ENCODE data around the gene AGAP1.

The AGAP1 gene

DNA sequence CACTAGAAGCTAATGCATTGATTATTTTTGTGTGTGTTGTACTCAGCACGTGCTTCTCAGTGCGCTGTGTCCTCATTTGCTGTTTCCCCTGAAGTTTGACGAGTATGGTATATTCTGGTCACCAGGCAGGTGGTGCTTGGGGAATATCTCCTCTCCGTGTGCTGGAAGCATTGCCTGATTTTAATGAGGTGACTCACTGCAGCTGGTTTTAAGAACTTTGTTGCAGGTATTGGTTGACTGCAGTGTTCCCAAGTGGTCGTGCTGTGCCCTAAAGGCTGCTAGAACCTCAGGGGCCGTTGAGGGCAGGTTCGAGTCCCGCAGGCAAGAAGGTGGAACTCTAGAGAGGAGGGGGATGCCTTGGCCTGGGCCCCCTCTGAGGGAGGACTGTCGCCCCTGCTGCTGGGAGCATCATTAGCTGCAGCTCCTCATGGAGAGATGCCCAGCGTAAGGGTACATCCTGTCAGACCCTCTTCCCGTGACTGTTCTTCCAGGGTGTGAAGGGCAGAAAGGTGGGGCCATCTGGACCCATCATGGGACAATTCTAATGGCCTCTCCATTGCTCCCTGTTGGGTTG, 82.6 kb downstream of the AGAP1 start:
- Histone ChIP-seq H3K9ac (ENCODE audit: low read depth, low read length) (no peak overlapping the region), H3K9me3 (replicated peaks; ENCODE audit: low read length) (no peaks in the 10 kb centered on the region), H3K27me3 (ENCODE audit: control insufficient read depth, insufficient read depth, low read length) (no peaks in the 10 kb centered on the region), H3K36me3 (ENCODE audit: insufficient read depth, low read length) (no peaks in the 10 kb centered on the region), H3K4me3 (ENCODE audit: low read length) (no peak overlapping the region), H3K4me1 (ENCODE audit: control insufficient read depth, insufficient read depth, low read length) (peaks cover 8% of the 10 kb centered on the region), H3K4me2 (ENCODE audit: low read length) (no peak overlapping the region)

DNA sequence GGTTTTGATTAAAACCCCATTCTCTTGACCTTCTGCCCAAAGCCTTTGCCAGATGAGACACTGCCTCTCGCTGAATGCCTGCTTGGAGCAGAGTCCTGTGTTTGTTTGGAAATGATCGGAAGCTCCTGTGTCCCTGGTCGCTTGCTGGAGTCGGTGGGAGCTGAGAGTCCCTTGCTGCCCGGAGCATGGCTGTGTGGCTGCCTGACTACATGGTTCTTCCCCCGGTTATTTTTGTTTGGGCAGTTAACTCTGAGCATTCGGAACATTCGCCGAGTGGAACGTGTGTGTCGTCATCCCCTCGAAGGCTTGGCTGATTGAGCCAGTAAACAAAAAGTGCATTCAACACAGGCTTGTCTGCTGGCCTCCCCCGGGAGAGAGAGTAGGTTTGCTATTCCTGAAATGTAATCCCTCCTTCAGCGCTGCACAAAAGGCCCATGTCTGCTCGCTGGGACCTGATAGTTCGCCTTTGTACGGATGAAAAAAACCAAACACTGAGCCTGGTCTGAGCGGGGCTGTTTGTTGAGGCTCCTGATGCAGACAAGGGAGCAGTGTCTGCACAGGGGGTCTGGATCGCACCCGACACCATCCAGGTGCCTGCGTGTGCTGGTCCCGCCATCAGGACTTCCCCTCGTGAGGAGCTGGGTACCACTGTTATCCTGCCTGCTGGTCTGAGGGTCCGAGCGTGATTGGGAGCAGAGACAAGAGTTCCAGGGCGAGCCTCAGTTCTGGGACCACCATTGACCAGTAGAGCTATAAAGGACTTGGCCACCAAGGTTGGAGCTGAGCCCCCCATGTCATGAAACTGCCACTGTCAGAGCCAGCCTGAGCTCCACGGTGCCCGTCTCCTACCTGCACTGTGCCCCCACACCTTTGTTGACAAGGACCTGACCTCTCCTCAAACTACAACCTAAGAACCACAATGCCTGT, 83.8 kb downstream of the AGAP1 start:
- H3K36me3 ChIP-seq (ENCODE audit: insufficient read depth, low read length): no peaks in the 10 kb centered on the region
- H3K4me1 ChIP-seq (ENCODE audit: control insufficient read depth, insufficient read depth, low read length): peaks cover 8% of the 10 kb centered on the region
- no peak overlapping the region for H3K9ac ChIP-seq (ENCODE audit: low read depth, low read length)
- H3K4me3 ChIP-seq (ENCODE audit: low read length): no peak overlapping the region
- H3K27me3 ChIP-seq (ENCODE audit: control insufficient read depth, insufficient read depth, low read length): no peaks in the 10 kb centered on the region
- H3K9me3 ChIP-seq (replicated peaks; ENCODE audit: low read length): no peaks in the 10 kb centered on the region
- peak overlapping the region; percentile 34 for H3K4me2 ChIP-seq (ENCODE audit: low read length)

DNA sequence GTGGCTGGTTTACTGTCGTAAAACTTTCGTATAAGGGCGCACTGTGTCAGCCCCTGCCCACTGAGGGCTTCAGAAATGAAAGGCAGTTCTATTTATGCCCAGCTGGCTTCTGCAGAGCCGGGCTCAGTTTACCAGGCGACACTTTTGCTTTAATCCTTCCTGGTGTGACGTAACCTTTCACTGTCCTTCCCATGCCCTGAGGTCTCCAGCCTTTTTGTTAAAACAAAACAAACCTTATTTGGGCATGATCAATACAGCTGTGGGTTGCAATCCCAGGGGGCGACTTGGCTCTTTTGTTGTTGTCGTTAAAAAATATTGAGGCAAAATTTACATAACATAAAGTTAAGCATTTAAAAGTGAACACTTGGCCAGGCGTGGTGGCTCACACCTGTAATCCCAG, 85.3 kb downstream of the AGAP1 start:
- H3K4me2 ChIP-seq (ENCODE audit: low read length): no peak overlapping the region
- no peak overlapping the region for H3K4me3 ChIP-seq (ENCODE audit: low read length)
- H3K27me3 ChIP-seq (ENCODE audit: control insufficient read depth, insufficient read depth, low read length): no peaks in the 10 kb centered on the region
- H3K9ac ChIP-seq (ENCODE audit: low read depth, low read length): no peak overlapping the region
- no peaks in the 10 kb centered on the region for H3K9me3 ChIP-seq (replicated peaks; ENCODE audit: low read length)
- H3K4me1 ChIP-seq (ENCODE audit: control insufficient read depth, insufficient read depth, low read length): peaks cover 4% of the 10 kb centered on the region
- no peaks in the 10 kb centered on the region for H3K36me3 ChIP-seq (ENCODE audit: insufficient read depth, low read length)

DNA sequence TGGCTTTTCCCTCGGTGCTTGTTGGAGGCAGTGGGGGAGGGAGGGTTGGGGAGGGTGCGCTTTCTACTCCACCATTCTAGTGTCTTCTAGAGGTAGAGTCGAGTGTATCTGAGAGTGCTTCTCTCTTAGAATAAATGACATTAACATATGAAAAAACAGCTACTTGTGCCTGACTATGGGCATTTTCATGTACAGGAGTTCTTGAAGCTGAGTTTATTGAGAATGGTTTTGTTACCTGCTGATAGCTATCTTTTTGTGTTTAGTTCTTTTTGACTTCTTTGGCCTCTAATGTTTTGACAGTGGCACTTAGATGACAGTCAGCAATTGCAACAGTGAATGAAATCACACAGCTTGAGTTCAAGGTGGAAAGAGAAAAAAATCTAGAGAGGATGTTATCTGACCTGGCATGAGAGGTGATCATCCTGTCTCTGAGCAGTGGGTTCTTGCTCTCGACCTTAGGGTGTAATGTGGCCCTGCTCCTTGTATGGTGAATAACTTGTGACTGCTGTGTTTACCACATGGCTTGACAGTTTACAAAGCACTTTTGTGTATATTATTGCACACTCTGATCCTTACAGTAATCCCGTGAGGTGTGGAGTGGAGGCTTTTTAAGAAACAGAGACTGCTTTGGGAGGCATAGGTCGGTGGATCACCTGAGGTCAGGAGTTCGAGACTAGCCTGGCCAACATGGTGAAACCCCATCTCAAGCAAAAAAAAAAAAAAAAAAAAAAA, 86.7 kb downstream of the AGAP1 start:
- H3K4me3 ChIP-seq (ENCODE audit: low read length): no peak overlapping the region
- H3K9me3 ChIP-seq (replicated peaks; ENCODE audit: low read length): no peaks in the 10 kb centered on the region
- H3K27me3 ChIP-seq (ENCODE audit: control insufficient read depth, insufficient read depth, low read length): no peaks in the 10 kb centered on the region
- H3K4me2 ChIP-seq (ENCODE audit: low read length): no peak overlapping the region
- no peak overlapping the region for H3K9ac ChIP-seq (ENCODE audit: low read depth, low read length)
- no peaks in the 10 kb centered on the region for H3K36me3 ChIP-seq (ENCODE audit: insufficient read depth, low read length)
- H3K4me1 ChIP-seq (ENCODE audit: control insufficient read depth, insufficient read depth, low read length): peaks cover 4% of the 10 kb centered on the region

DNA sequence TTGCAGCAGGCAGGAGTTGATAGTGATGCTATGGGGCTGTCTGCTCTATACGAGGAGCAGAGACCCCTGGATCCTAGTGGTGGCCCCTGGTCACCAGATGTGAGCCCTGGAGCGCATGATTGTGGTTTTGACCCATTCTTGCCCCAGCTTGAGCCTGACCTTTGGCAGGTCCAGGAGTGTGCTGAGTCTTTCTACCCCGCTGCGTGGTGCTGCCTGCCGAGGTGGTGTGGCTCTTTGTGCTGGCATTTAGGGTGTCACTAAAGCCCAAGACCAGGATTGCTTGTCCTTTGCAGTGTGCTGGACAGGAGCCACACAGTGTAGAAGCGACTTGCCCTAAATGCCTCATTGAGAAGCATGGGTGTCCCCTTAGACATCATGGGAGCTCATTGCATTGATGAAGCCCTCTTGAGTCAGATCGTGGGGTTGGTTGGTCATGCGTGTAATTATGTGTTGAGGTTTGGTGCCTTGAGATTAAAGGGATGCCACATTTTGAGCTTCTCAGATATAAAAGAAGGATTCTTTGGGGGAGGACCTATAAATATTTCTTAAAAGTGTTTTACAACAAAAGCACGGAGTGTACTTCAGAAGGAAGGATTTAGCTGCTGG, 88.3 kb downstream of the AGAP1 start:
- Histone ChIP-seq H3K9ac (ENCODE audit: low read depth, low read length) (no peak overlapping the region), H3K9me3 (replicated peaks; ENCODE audit: low read length) (no peaks in the 10 kb centered on the region), H3K4me2 (ENCODE audit: low read length) (no peak overlapping the region), H3K27me3 (ENCODE audit: control insufficient read depth, insufficient read depth, low read length) (no peaks in the 10 kb centered on the region), H3K4me1 (ENCODE audit: control insufficient read depth, insufficient read depth, low read length) (peaks cover 4% of the 10 kb centered on the region), H3K36me3 (ENCODE audit: insufficient read depth, low read length) (no peaks in the 10 kb centered on the region), H3K4me3 (ENCODE audit: low read length) (no peak overlapping the region)

DNA sequence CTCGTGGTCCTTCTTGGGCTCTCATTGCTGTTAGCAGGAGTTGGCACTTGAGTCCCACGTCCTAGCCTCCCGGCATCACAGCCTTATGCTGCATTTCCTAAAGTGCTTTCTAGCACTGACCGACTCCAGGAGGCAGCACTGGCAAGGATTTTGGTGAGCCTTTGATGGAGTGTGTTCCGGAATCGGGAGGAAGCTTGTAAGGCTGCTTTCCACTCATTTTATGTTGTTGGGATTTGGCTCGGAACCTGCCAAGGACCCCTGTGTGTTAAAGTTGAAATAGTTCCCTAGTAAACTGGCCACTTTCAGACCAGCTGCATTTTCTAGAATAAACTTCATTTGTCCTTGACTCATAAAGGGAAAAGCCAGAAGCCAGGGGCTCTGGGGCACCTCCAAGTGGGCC, 88.9 kb downstream of the AGAP1 start:
- no peak overlapping the region for H3K4me2 ChIP-seq (ENCODE audit: low read length)
- H3K27me3 ChIP-seq (ENCODE audit: control insufficient read depth, insufficient read depth, low read length): no peaks in the 10 kb centered on the region
- no peaks in the 10 kb centered on the region for H3K36me3 ChIP-seq (ENCODE audit: insufficient read depth, low read length)
- H3K9ac ChIP-seq (ENCODE audit: low read depth, low read length): no peak overlapping the region
- H3K9me3 ChIP-seq (replicated peaks; ENCODE audit: low read length): no peaks in the 10 kb centered on the region
- H3K4me1 ChIP-seq (ENCODE audit: control insufficient read depth, insufficient read depth, low read length): no peaks in the 10 kb centered on the region
- no peak overlapping the region for H3K4me3 ChIP-seq (ENCODE audit: low read length)

DNA sequence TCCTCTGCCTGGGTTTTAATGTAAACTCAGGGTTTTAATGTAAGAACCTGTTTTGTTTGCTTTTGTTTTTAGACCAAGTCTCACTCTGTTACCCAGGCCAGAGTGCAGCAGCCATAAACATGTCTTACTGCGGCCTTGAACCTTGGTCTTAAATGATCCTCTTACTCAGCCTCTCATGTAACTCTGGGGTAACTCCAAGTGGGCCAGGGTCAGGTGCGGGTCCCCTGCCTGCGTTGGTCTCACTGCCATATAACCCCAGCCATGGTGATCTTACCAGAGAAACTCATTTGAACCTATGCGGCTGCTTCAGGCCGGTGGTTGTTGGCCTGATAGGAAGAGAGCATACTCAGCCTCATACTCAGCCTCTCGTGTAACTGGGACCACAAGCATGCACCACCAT, 89.3 kb downstream of the AGAP1 start:
- Histone ChIP-seq H3K9ac (ENCODE audit: low read depth, low read length) (no peak overlapping the region), H3K4me1 (ENCODE audit: control insufficient read depth, insufficient read depth, low read length) (no peaks in the 10 kb centered on the region), H3K9me3 (replicated peaks; ENCODE audit: low read length) (no peaks in the 10 kb centered on the region), H3K27me3 (ENCODE audit: control insufficient read depth, insufficient read depth, low read length) (no peaks in the 10 kb centered on the region), H3K4me3 (ENCODE audit: low read length) (no peak overlapping the region), H3K4me2 (ENCODE audit: low read length) (no peak overlapping the region), H3K36me3 (ENCODE audit: insufficient read depth, low read length) (no peaks in the 10 kb centered on the region)

DNA sequence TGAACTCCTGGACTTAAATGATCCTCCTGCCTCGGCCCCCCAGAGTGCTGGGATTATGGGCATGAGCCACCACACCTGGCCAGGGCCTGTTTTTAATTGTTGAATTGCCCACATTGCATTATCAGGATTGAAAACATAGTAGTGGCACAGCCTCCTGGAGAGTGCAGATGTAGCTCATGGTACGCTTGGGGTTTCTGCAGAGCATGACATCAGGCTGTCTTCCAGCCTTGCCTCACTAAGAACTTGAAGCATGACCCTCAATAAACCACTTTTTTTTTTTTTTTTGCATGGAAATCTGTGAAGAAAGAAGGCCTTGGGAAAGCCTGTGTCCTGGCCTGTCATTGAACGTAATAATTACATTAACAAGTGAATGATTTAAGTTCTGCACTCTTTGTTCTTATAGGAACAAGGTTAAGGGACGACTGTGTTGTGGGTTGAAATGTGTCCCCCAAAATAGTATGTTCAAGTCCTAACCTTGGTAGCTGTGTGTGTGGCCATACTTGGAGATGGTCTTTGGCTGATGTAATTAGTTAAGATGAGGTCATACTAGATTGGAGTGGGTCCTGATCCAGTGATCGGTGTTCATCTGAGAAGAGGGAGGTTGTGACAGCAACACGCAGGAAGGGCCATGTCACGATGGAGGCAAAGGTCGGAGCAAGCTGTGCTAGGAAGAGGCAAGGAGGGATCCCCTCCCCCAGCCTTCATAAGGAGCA, 90.2 kb downstream of the AGAP1 start:
- H3K27me3 ChIP-seq (ENCODE audit: control insufficient read depth, insufficient read depth, low read length): no peaks in the 10 kb centered on the region
- no peaks in the 10 kb centered on the region for H3K36me3 ChIP-seq (ENCODE audit: insufficient read depth, low read length)
- H3K4me1 ChIP-seq (ENCODE audit: control insufficient read depth, insufficient read depth, low read length): no peaks in the 10 kb centered on the region
- H3K4me3 ChIP-seq (ENCODE audit: low read length): no peak overlapping the region
- no peaks in the 10 kb centered on the region for H3K9me3 ChIP-seq (replicated peaks; ENCODE audit: low read length)
- H3K9ac ChIP-seq (ENCODE audit: low read depth, low read length): no peak overlapping the region
- no peak overlapping the region for H3K4me2 ChIP-seq (ENCODE audit: low read length)

DNA sequence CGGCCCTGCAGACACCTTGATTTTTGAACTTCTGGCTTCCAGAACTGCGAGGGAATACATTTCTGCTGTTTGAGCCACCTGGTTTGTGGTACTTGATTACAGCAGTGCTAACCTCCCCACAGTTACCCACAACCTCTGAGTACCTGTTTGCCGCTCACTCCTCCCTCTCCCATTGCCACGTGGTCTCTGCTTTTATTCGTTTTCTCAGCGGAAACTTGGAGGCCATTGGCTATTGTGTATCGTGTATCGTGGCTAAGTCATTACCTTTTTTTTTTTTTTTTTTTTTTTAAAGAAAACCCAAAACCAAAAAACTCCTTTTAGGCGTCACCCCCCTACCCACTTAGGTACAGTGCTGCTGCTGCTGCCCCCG, 90.8 kb downstream of the AGAP1 start:
- Histone ChIP-seq H3K27me3 (ENCODE audit: control insufficient read depth, insufficient read depth, low read length) (no peaks in the 10 kb centered on the region), H3K9me3 (replicated peaks; ENCODE audit: low read length) (no peaks in the 10 kb centered on the region), H3K36me3 (ENCODE audit: insufficient read depth, low read length) (no peaks in the 10 kb centered on the region), H3K4me2 (ENCODE audit: low read length) (no peak overlapping the region), H3K4me3 (ENCODE audit: low read length) (no peak overlapping the region), H3K9ac (ENCODE audit: low read depth, low read length) (no peak overlapping the region), H3K4me1 (ENCODE audit: control insufficient read depth, insufficient read depth, low read length) (no peaks in the 10 kb centered on the region)

DNA sequence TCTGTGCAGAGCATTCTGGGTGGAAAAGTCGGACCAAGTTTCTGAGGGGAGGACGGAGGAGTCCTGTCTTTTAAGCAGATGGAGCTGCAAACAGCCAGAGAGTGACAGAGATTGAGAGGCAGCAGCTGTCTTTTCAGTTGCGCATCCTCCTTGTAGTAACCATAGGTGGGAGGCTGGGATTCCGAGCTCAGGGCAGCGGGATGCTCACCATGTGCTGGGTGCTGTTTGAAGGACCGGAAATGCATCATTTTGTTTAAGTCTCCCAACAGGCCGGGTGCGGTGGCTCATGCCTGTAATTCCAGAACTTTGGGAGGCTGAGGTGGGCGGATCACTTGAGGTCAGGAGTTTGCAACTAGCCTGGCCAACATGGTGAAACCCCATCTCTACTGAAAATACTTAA, 93.4 kb downstream of the AGAP1 start:
- no peaks in the 10 kb centered on the region for H3K9me3 ChIP-seq (replicated peaks; ENCODE audit: low read length)
- no peak overlapping the region for H3K4me2 ChIP-seq (ENCODE audit: low read length)
- no peaks in the 10 kb centered on the region for H3K27me3 ChIP-seq (ENCODE audit: control insufficient read depth, insufficient read depth, low read length)
- no peak overlapping the region for H3K4me3 ChIP-seq (ENCODE audit: low read length)
- H3K4me1 ChIP-seq (ENCODE audit: control insufficient read depth, insufficient read depth, low read length): no peaks in the 10 kb centered on the region
- H3K36me3 ChIP-seq (ENCODE audit: insufficient read depth, low read length): no peaks in the 10 kb centered on the region
- no peak overlapping the region for H3K9ac ChIP-seq (ENCODE audit: low read depth, low read length)

DNA sequence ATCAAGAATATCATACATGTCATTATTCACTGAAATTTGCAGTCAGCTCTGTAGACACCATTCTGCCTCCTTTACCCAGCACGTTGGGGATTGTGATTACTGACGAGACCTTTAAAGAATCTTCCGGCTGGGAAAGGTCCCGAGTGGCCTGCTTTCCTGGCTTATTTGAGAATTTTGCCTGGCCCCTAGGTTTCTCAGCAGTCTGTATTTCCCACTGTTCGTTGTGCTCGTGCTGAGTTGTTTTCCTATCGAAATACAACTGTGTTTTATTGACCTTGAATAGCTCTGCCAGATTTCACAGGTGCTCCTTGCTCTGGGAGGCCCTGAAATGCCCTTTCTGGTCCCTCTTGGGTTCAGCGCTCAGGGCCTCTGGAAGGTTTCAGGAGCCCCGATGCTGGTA, 94.9 kb downstream of the AGAP1 start:
- no peaks in the 10 kb centered on the region for H3K9me3 ChIP-seq (replicated peaks; ENCODE audit: low read length)
- H3K4me2 ChIP-seq (ENCODE audit: low read length): no peak overlapping the region
- no peaks in the 10 kb centered on the region for H3K27me3 ChIP-seq (ENCODE audit: control insufficient read depth, insufficient read depth, low read length)
- no peaks in the 10 kb centered on the region for H3K36me3 ChIP-seq (ENCODE audit: insufficient read depth, low read length)
- H3K9ac ChIP-seq (ENCODE audit: low read depth, low read length): no peak overlapping the region
- H3K4me1 ChIP-seq (ENCODE audit: control insufficient read depth, insufficient read depth, low read length): no peaks in the 10 kb centered on the region
- H3K4me3 ChIP-seq (ENCODE audit: low read length): no peak overlapping the region
